ENCODE results near the gene FIZ1.

Gene FIZ1

GRCh38 chr19:55614711-55615542 is 15.6 kb upstream of the FIZ1 start:
- DNase-seq (ENCODE audit: low read depth, low spot score) = no peak
- H3K4me3 ChIP-seq (ENCODE audit: low read depth, low read length) = no peak overlapping the region
- in situ Hi-C loops (cut with HindIII; ENCODE audit: low sequenced_read_pairs) = no loop called here
- TF ChIP-seq, protein P1, sequence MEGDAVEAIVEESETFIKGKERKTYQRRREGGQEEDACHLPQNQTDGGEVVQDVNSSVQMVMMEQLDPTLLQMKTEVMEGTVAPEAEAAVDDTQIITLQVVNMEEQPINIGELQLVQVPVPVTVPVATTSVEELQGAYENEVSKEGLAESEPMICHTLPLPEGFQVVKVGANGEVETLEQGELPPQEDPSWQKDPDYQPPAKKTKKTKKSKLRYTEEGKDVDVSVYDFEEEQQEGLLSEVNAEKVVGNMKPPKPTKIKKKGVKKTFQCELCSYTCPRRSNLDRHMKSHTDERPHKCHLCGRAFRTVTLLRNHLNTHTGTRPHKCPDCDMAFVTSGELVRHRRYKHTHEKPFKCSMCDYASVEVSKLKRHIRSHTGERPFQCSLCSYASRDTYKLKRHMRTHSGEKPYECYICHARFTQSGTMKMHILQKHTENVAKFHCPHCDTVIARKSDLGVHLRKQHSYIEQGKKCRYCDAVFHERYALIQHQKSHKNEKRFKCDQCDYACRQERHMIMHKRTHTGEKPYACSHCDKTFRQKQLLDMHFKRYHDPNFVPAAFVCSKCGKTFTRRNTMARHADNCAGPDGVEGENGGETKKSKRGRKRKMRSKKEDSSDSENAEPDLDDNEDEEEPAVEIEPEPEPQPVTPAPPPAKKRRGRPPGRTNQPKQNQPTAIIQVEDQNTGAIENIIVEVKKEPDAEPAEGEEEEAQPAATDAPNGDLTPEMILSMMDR (IDR thresholded peaks at IDR 0.05; ENCODE audit: low read depth, low read length) = no peak

DNA sequence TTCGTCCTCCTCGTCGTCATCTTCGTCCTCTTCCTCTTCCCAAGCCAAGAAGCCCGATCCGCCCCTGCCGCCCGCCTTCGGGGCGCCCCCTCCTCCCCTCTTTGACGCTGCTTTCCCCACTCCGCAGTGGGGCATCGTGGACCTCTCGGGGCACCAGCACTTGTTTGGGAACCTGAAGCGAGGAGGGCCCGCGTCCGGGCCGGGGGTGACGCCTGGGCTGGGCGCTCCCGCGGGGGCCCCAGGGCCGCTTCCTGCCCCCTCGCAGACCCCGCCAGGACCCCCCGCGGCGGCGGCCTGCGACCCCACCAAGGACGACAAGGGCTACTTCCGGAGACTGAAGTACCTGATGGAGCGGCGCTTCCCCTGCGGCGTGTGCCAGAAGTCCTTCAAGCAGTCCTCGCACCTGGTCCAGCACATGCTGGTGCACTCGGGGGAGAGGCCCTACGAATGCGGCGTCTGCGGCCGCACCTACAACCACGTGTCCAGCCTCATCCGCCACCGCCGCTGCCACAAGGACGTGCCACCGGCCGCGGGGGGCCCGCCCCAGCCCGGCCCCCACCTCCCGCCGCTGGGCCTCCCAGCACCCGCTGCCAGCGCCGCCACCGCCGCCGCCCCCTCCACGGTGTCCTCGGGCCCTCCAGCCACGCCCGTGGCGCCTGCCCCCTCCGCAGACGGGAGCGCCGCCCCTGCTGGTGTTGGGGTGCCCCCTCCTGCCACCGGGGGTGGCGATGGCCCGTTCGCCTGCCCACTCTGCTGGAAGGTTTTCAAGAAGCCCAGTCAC is 14.8 kb upstream of the FIZ1 start:
- H3K4me3 ChIP-seq (ENCODE audit: low read depth, low read length) = no peak overlapping the region

DNA sequence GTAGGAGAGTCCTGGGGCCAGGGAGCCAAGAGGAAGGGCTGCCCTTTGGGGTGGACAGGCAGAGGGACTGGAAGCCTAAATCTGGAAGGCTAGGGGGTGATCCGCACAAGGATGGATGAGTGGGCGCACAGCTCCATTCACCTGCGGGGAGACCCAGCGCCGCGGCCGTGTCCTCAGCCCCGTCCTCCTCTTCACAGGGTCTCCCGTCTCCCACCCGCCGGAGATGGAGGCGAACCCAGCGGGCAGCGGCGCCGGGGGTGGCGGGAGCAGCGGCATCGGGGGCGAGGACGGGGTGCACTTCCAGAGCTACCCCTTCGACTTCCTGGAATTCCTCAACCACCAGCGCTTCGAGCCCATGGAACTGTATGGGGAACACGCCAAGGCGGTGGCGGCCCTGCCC is 14.1 kb upstream of the FIZ1 start:
- in situ Hi-C loops (cut with HindIII; ENCODE audit: low sequenced_read_pairs) = no loop called here
- TF ChIP-seq, protein P1 (IDR thresholded peaks at IDR 0.05; ENCODE audit: low read depth, low read length) = no peak
- no peak overlapping the region for H3K4me3 ChIP-seq (ENCODE audit: low read depth, low read length)
- DNase-seq (ENCODE audit: low read depth, low spot score) = no peak

More for the DNA sequence above, 14.8 kb upstream of the FIZ1 start:
- TF ChIP-seq, protein P1 (IDR thresholded peaks at IDR 0.05; ENCODE audit: low read depth, low read length) = no peak
- no peak for DNase-seq (ENCODE audit: low read depth, low spot score)
- in situ Hi-C loops (cut with HindIII; ENCODE audit: low sequenced_read_pairs) = no loop called here

DNA sequence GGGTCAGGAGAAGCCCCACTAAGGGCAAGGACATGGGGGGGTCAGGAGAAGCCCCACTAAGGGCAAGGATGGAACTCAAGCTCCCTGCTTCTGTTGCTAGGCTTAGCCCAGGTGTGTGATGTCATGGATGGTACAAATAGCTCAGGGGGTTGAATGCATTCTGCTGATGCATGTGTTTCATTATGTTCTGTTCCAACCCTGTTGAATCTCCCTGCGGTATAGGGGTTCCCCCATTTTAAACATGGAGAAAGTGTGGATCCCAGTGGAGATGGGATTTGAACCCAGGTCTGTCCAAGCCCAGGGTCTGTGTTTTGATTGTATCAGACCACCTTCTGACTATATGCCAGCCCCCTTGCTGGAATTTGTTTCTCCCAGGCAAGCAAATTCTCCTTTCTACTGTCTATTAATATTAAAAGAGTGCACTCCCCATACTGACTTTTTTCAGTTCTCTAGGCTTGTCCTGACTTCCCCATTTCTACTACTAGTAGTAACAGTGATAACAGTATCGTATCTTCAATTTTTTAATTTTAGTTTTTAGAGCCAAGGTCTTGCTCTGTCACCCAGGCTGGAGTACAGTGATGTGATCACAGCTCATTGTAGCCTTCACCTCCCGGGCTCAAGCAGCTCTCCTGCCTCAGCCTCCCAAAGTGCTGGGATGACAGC is 12.8 kb upstream of the FIZ1 start:
- in situ Hi-C loops (cut with HindIII; ENCODE audit: low sequenced_read_pairs) = no loop called here
- H3K4me3 ChIP-seq (ENCODE audit: low read depth, low read length) = no peak overlapping the region
- TF ChIP-seq, protein P1 (IDR thresholded peaks at IDR 0.05; ENCODE audit: low read depth, low read length) = no peak

GRCh38 chr19:55611300-55611982 is 12.1 kb upstream of the FIZ1 start:
- no peak for DNase-seq (ENCODE audit: low read depth, low spot score)
- TF ChIP-seq, protein P1 (IDR thresholded peaks at IDR 0.05; ENCODE audit: low read depth, low read length) = no peak
- H3K4me3 ChIP-seq (ENCODE audit: low read depth, low read length) = no peak overlapping the region
- in situ Hi-C loops (cut with HindIII; ENCODE audit: low sequenced_read_pairs) = no loop called here

More for the DNA sequence above, 12.8 kb upstream of the FIZ1 start:
- no peak for DNase-seq (ENCODE audit: low read depth, low spot score)

- H3K4me3 ChIP-seq (ENCODE audit: low read depth, low read length) = no peak overlapping the region
- TF ChIP-seq, protein P1 (IDR thresholded peaks at IDR 0.05; ENCODE audit: low read depth, low read length) = no peak
- in situ Hi-C loops (cut with HindIII; ENCODE audit: low sequenced_read_pairs) = no loop called here
- no peak for DNase-seq (ENCODE audit: low read depth, low spot score)
These were observed 10.0 kb upstream of the FIZ1 start for GRCh38 chr19:55609326-55609725.
